ENCODE measurements around the gene A3GALT2. TPM values are rescaled to one million over a fixed set of nuclear protein-coding genes. Genes with fewer than 3 reads are reported as not detected.

The A3GALT2 gene
- total RNA-seq, 1 donor from 2014 or later = not detected

GRCh38 chr1:33271666-33272505 is 49.0 kb downstream of the A3GALT2 start:
- Histone ChIP-seq H3K9me3 (no peaks in the 10 kb centered on the region), H3K4me1 (peaks cover 0 to 55% of the 10 kb centered on the region in 2 donors), H3K27me3 (no peaks in the 10 kb centered on the region), H3K4me3 (no peak overlapping the region), H3K36me3 (peaks cover 10 to 27% of the 10 kb centered on the region in 2 donors), H3K27ac (peak overlapping the region; percentile 36 to 58)
- TF ChIP-seq CTCF (IDR thresholded peaks at IDR 0.05) = no peak
- intact Hi-C loops (cut with DNase I) = no loop called here
- DNase-seq (ENCODE audit: low spot score in 2 of 2) = no peak

GRCh38 chr1:33270808-33271465 is 50.0 kb downstream of the A3GALT2 start:
- peaks cover 2 to 17% of the 10 kb centered on the region in 2 donors for H3K36me3 ChIP-seq
- peak overlapping the region; percentile 57 to 58 for H3K27ac ChIP-seq
- intact Hi-C loops (cut with DNase I) = no loop called here
- H3K4me3 ChIP-seq = no peak overlapping the region
- no peaks in the 10 kb centered on the region for H3K9me3 ChIP-seq
- peaks cover 0 to 55% of the 10 kb centered on the region in 2 donors for H3K4me1 ChIP-seq
- no peak for DNase-seq (ENCODE audit: low spot score in 2 of 2)
- no peak for TF ChIP-seq CTCF (IDR thresholded peaks at IDR 0.05)
- no peaks in the 10 kb centered on the region for H3K27me3 ChIP-seq

- intact Hi-C loops (cut with DNase I) = no loop called here
- Histone ChIP-seq H3K27me3 (no peaks in the 10 kb centered on the region), H3K4me1 (peaks cover 0 to 57% of the 10 kb centered on the region in 2 donors), H3K4me3 (no peak overlapping the region), H3K36me3 (peaks cover 0 to 13% of the 10 kb centered on the region in 2 donors), H3K27ac (peak overlapping the region; percentile 57 to 58), H3K9me3 (no peaks in the 10 kb centered on the region)
- no peak for TF ChIP-seq CTCF (IDR thresholded peaks at IDR 0.05)
- no peak for DNase-seq (ENCODE audit: low spot score in 2 of 2)
Measured at GRCh38 chr1:33270379-33270778, 50.5 kb downstream of the A3GALT2 start.

- DNase-seq (ENCODE audit: low spot score in 2 of 2) = no peak
- intact Hi-C loops (cut with DNase I) = no loop called here
Measured at GRCh38 chr1:33269621-33270020, 51.3 kb downstream of the A3GALT2 start.

More at GRCh38 chr1:33269621-33270020, 51.3 kb downstream of the A3GALT2 start:
- Histone ChIP-seq H3K9me3 (no peaks in the 10 kb centered on the region), H3K36me3 (peaks cover 0 to 13% of the 10 kb centered on the region in 2 donors), H3K4me3 (no peak overlapping the region), H3K27me3 (no peaks in the 10 kb centered on the region), H3K4me1 (peaks cover 0 to 63% of the 10 kb centered on the region in 2 donors), H3K27ac (peak overlapping the region; percentile 57 to 58)
- no peak for TF ChIP-seq CTCF (IDR thresholded peaks at IDR 0.05)
